Breast epithelium (tissue), 3 donors: ENCODE results near the gene CALML3.

ENCODE experiments used
- POLR2A ChIP-seq: fragments of 450-650 bp; IDR thresholded peaks from one replicate; pipeline ENCODE4 v1.6.1; 2016; ENCODE audit warnings: antibody characterized with exemption, mild to moderate bottlenecking, moderate library complexity
- TF ChIP-seq, protein P1 (sequence below), 3 donors: fragments of 450-650 bp; IDR thresholded peaks; one replicate each; pipeline ENCODE4 v1.5.1; 2016 to 2017; ENCODE audit warnings: antibody characterized with exemption in 3 of 3, mild to moderate bottlenecking in 3 of 3, moderate library complexity in 3 of 3

DNA sequence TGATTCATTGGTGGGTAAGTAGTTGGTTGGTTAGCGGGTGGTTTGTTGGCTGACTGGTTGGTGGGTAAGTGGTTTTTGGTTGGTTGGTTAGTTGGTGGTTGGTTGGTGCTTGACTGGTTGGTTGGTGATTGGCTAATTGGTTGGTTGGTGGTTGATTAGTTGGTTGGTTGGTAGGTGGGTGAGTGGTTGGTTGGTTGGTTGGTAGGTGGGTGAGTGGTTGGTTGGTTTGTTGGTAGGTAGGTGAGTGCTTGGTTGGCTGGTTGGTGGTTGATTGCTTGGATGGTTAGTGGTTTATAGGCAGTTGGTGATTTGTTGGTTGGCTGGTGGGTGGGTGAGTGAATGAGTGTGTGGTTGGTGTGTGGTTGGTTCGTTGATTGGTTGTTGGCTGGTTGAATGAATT, 44.2 kb downstream of the CALML3 start:
- TF ChIP-seq, protein P1, sequence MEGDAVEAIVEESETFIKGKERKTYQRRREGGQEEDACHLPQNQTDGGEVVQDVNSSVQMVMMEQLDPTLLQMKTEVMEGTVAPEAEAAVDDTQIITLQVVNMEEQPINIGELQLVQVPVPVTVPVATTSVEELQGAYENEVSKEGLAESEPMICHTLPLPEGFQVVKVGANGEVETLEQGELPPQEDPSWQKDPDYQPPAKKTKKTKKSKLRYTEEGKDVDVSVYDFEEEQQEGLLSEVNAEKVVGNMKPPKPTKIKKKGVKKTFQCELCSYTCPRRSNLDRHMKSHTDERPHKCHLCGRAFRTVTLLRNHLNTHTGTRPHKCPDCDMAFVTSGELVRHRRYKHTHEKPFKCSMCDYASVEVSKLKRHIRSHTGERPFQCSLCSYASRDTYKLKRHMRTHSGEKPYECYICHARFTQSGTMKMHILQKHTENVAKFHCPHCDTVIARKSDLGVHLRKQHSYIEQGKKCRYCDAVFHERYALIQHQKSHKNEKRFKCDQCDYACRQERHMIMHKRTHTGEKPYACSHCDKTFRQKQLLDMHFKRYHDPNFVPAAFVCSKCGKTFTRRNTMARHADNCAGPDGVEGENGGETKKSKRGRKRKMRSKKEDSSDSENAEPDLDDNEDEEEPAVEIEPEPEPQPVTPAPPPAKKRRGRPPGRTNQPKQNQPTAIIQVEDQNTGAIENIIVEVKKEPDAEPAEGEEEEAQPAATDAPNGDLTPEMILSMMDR (IDR thresholded peaks at IDR 0.05) = no peak
- no peak for TF ChIP-seq POLR2A
